HFF-Myc (cell line): Measurements from ENCODE around the gene FBN2.

Experiments
- DNase-seq: peaks from one replicate; pipeline ENCODE4 v3.0.0-alpha.2; 2011; ENCODE audit warnings: low read depth; ENCODE audit errors: extremely low read depth
- H3K4me3 ChIP-seq: replicated peaks from 2 replicates; pipeline ENCODE4 v1.5.1; 2011; ENCODE audit warnings: low read depth, mild to moderate bottlenecking, control low read depth, low read length
- CTCF ChIP-seq: IDR thresholded peaks from 2 replicates; pipeline ENCODE4 v1.5.1; 2012; ENCODE audit warnings: mild to moderate bottlenecking, low read depth, low read length, control low read depth; ENCODE audit errors: missing control alignments

The FBN2 gene

DNA sequence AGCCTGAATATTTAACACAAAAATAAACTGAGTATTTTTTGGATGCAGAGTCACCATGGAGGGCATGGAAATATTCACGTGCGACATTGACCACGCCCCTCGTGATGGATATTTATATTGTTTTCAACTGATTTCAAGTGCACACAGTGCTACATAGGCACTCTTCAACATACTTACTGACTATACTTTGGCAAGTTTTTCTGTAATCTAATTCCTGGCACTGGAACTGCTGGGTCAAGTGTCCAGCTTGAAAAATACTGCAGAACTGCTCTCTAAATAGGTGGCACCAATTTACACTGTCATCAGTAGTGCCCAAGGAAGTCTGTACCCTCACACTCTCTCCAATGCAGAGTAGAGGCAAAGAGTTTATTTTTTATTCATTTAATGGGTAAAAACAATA, 65.1 kb downstream of the FBN2 start:
- no peak for TF ChIP-seq CTCF
- H3K4me3 ChIP-seq: no peak overlapping the region
- DNase-seq: no peak

DNA sequence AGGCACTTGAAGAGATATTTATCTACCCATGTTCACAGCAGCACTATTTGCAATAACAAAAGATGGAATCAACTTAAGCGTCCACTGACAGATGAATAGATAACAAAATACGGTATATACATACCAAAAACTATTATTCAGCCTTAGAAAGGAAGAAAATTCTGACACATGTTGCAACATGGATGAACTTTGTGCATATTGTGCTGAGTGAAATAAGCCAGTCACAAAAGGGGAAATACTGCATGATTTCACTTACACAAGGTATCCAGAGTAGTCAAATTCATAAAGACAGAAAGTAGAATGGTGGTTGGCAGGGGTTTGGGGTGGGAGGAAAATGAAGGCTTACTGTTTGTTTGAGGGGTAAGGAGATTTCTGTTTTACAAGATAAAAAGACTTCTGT, 66.0 kb downstream of the FBN2 start:
- no peak for TF ChIP-seq CTCF
- no peak for DNase-seq
- no peak overlapping the region for H3K4me3 ChIP-seq

GRCh38 chr5:128470663-128471062, 67.4 kb downstream of the FBN2 start:
- H3K4me3 ChIP-seq: no peak overlapping the region
- TF ChIP-seq CTCF: no peak
- no peak for DNase-seq

- H3K4me3 ChIP-seq: no peak overlapping the region
- DNase-seq: no peak
- no peak for TF ChIP-seq CTCF
Observed at GRCh38 chr5:128469912-128470311, 68.1 kb downstream of the FBN2 start.

GRCh38 chr5:128466980-128467379, 71.1 kb downstream of the FBN2 start:
- no peak overlapping the region for H3K4me3 ChIP-seq
- DNase-seq: no peak
- TF ChIP-seq CTCF: no peak

- peak; percentile 15 for DNase-seq
- H3K4me3 ChIP-seq: no peak overlapping the region
- no peak for TF ChIP-seq CTCF
Observed at GRCh38 chr5:128466554-128466953, 71.5 kb downstream of the FBN2 start.

DNA sequence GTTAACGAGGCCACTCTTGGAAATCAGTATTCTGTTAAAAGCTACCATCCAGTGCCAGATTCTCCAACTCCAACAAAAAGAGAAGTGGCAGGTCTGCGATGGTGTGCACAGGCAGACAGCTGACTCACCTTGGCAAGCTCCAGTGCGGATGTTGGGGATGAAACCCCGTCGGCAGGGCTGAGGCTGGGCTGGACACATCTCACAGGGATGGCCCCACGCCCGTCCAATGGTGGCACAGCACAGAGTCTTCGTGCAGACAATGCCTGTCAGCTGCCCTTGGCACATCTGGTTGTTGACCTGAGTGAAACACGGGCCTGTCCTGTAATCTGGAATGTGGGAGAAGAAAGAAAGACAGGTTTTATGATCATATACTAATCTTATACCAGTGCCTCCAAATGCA, 73.4 kb downstream of the FBN2 start:
- DNase-seq: peak; percentile 45
- H3K4me3 ChIP-seq: no peak overlapping the region
- no peak for TF ChIP-seq CTCF
